HCT116 (cell line): ENCODE data around the gene HIP1. TPM values are rescaled to one million over a fixed set of nuclear protein-coding genes. Genes with fewer than 3 reads are reported as not detected.

Experiments used
- ATAC-seq: fragments of 200-7000 bp; cut with Tn5 transposase; 2 replicates; pipeline ENCODE4 v1.9.1; 2020; ENCODE audit warnings: mild to moderate bottlenecking, moderate library complexity
- BruUV-seq: library from RNA; stranded (reverse); fragments of 400-500 nt; replicated peaks from 2 replicates; lab custom pipeline; 2021; lab: Mats Ljungman, UMichigan
- CTCF ChIA-PET: fragments of 300-600 bp; sonication (Branson Sonifier 250); formaldehyde crosslinking; loops from one replicate; lab custom pipeline; 2021; ENCODE audit warnings: antibody characterized with exemption; lab: Charles Lee
- POLR2A ChIA-PET: fragments of 300-600, 350-600 bp; sonication (Branson Sonifier 250); formaldehyde crosslinking; loops from one replicate; lab custom pipeline; 2021; ENCODE audit warnings: antibody characterized with exemption; lab: Charles Lee
- RAD21 ChIA-PET, 2 experiments: fragments of 300-600 bp; sonication (Branson Sonifier 250); formaldehyde crosslinking; loops; one replicate each; lab custom pipeline; 2023; ENCODE audit warnings: low total read pairs in 2 of 2; ENCODE audit not compliant: uncharacterized antibody in 2 of 2, unreplicated experiment in 2 of 2, low non-redundant PET in 1 of 2; lab: Charles Lee
- DNase-seq: peaks from one replicate; pipeline ENCODE4 v3.0.0-alpha.2; 2010; ENCODE audit warnings: low read depth, low spot score
- H2AFZ ChIP-seq: fragments of 200-600 bp; shearing (Covaris generic), sonication (generic); 2 replicates; pipeline ENCODE4 v1.6.1; 2017; ENCODE audit warnings: low read depth, mixed run types, mixed read lengths, antibody characterized with exemption, low read length; ENCODE audit not compliant: poor library complexity, severe bottlenecking
- H3K27ac ChIP-seq: 2 replicates; pipeline ENCODE4 v1.5.1; 2012; ENCODE audit warnings: low read depth, low read length
- H3K27me3 ChIP-seq: fragments of 200-600 bp; sonication (generic); 2 replicates; pipeline ENCODE4 v1.6.1; 2016; ENCODE audit warnings: mixed run types, low read length, mixed read lengths; ENCODE audit not compliant: insufficient read depth
- H3K36me3 ChIP-seq, 2 experiments: fragments of 200-500 bp in 1 of 2; fragments of 200-600 bp in 1 of 2; sonication (Bioruptor generic) in 1 of 2; sonication (generic) in 1 of 2; 2 replicates each; pipeline versions ENCODE4 v1.5.1 to v1.6.1; 2014 to 2016; ENCODE audit warnings: low read length in 2 of 2, inconsistent platforms in 1 of 2, mixed read lengths in 1 of 2, mixed run types in 1 of 2; ENCODE audit not compliant: insufficient read depth in 2 of 2, control insufficient read depth in 1 of 2
- H3K4me1 ChIP-seq, 2 experiments: fragments of 200-600 bp in 1 of 2; sonication (generic) in 1 of 2; 2 replicates each; pipeline versions ENCODE4 v1.5.1 to v1.6.1; 2012 to 2017; ENCODE audit warnings: low read length in 2 of 2, inconsistent platforms in 1 of 2, mild to moderate bottlenecking in 1 of 2, mixed read lengths in 1 of 2, mixed run types in 1 of 2, moderate library complexity in 1 of 2; ENCODE audit not compliant: insufficient read depth in 2 of 2, control insufficient read depth in 1 of 2
- H3K4me2 ChIP-seq: fragments of 200-600 bp; sonication (generic); 2 replicates; pipeline ENCODE4 v1.6.1; 2017; ENCODE audit warnings: mixed run types, low read length, mixed read lengths
- H3K4me3 ChIP-seq, 2 experiments: fragments of 200-600 bp in 1 of 2; sonication (generic) in 1 of 2; replicated peaks in 1 of 2; 2 replicates each; pipeline ENCODE4 v1.5.1; 2011 to 2016; ENCODE audit warnings: low read length in 2 of 2, control low read depth in 1 of 2, low read depth in 1 of 2, mild to moderate bottlenecking in 1 of 2, mixed read lengths in 1 of 2, mixed run types in 1 of 2
- H3K79me2 ChIP-seq: fragments of 200-600 bp; sonication (generic); 2 replicates; pipeline ENCODE4 v1.6.1; 2017; ENCODE audit warnings: mild to moderate bottlenecking, mixed run types, low read length, moderate library complexity, mixed read lengths; ENCODE audit not compliant: insufficient read depth
- H3K9ac ChIP-seq: fragments of 200-600 bp; sonication (generic); 2 replicates; pipeline ENCODE4 v1.6.1; 2016; ENCODE audit warnings: low read length, mixed read lengths
- H3K9me2 ChIP-seq: fragments of 200-600 bp; sonication (generic), shearing (Covaris generic); 2 replicates; pipeline ENCODE4 v1.6.1; 2017; ENCODE audit warnings: mixed run types, mild to moderate bottlenecking, moderate library complexity; ENCODE audit not compliant: insufficient read depth
- H3K9me3 ChIP-seq, 2 experiments: fragments of 200-500 bp in 1 of 2; fragments of 200-600 bp in 1 of 2; sonication (Bioruptor generic) in 1 of 2; sonication (generic) in 1 of 2; 2 replicates each; pipeline ENCODE4 v1.6.1; 2014 to 2017; ENCODE audit warnings: low read length in 2 of 2, mixed read lengths in 2 of 2, inconsistent platforms in 1 of 2, low read depth in 1 of 2, mild to moderate bottlenecking in 1 of 2, mixed run types in 1 of 2, moderate library complexity in 1 of 2; ENCODE audit not compliant: control insufficient read depth in 1 of 2, insufficient read depth in 1 of 2
- H4K20me1 ChIP-seq: fragments of 200-600 bp; sonication (generic), shearing (Covaris generic); 2 replicates; pipeline ENCODE4 v1.6.1; 2017; ENCODE audit warnings: mixed run types, mild to moderate bottlenecking, moderate library complexity; ENCODE audit not compliant: insufficient read depth
- ATF3 ChIP-seq: IDR thresholded peaks from 2 replicates; pipeline ENCODE4 v1.6.1; 2012
- CBX3 ChIP-seq: IDR thresholded peaks from 2 replicates; pipeline ENCODE4 v1.6.1; 2012; ENCODE audit warnings: low read depth
- CEBPB ChIP-seq: IDR thresholded peaks from 2 replicates; pipeline ENCODE4 v1.6.1; 2012; ENCODE audit warnings: low read depth
- CTCF ChIP-seq, 3 experiments: fragments of 200-600 bp in 1 of 3; sonication (generic) in 1 of 3; IDR thresholded peaks in 2 of 3; conservative IDR thresholded peaks in 1 of 3; 2 replicates each; pipeline ENCODE4 v1.5.1; 2012 to 2017; ENCODE audit warnings: low read depth in 2 of 3, low read length in 2 of 3, antibody characterized with exemption in 1 of 3, borderline replicate concordance in 1 of 3, control low read depth in 1 of 3, mild to moderate bottlenecking in 1 of 3, mixed read lengths in 1 of 3, mixed run types in 1 of 3, moderate library complexity in 1 of 3; ENCODE audit not compliant: insufficient read depth in 1 of 3
- EGR1 ChIP-seq: IDR thresholded peaks from 2 replicates; pipeline ENCODE4 v1.6.1; 2012; ENCODE audit warnings: low read depth
- ELF1 ChIP-seq: IDR thresholded peaks from 2 replicates; pipeline ENCODE4 v1.6.1; 2012; ENCODE audit warnings: low read depth, borderline replicate concordance
- EZH2 ChIP-seq: fragments of 200-600 bp; sonication (generic); IDR thresholded peaks from 2 replicates; pipeline ENCODE4 v1.6.1; 2017; ENCODE audit warnings: antibody characterized with exemption, mixed run types
- EZH2phosphoT487 ChIP-seq: fragments of 200-600 bp; IDR thresholded peaks from 2 replicates; pipeline ENCODE4 v1.6.1; 2018; ENCODE audit warnings: antibody characterized with exemption, borderline replicate concordance
- JUND ChIP-seq: IDR thresholded peaks from 2 replicates; pipeline ENCODE4 v1.6.1; 2012
- MAX ChIP-seq: IDR thresholded peaks from 2 replicates; pipeline ENCODE4 v1.6.1; 2012
- POLR2A ChIP-seq: IDR thresholded peaks from 2 replicates; pipeline ENCODE4 v1.7.0; 2011; ENCODE audit warnings: borderline replicate concordance; ENCODE audit not compliant: insufficient read depth, insufficient read length; ENCODE audit errors: extremely low read depth
- POLR2AphosphoS5 ChIP-seq: IDR thresholded peaks from 2 replicates; pipeline ENCODE4 v1.6.1; 2011; ENCODE audit warnings: mild to moderate bottlenecking, low read depth, low read length, moderate library complexity
- RAD21 ChIP-seq: IDR thresholded peaks from 2 replicates; pipeline ENCODE4 v1.6.1; 2012; ENCODE audit warnings: low read depth, mild to moderate bottlenecking
- REST ChIP-seq: IDR thresholded peaks from 2 replicates; pipeline ENCODE4 v1.6.1; 2012; ENCODE audit warnings: low read depth
- SIN3A ChIP-seq: IDR thresholded peaks from 2 replicates; pipeline ENCODE4 v1.6.1; 2012; ENCODE audit warnings: low read depth
- SRF ChIP-seq: IDR thresholded peaks from 2 replicates; pipeline ENCODE4 v1.6.1; 2012; ENCODE audit warnings: low read depth
- TCF7L2 ChIP-seq: IDR thresholded peaks from 2 replicates; pipeline ENCODE4 v1.7.0; 2011; ENCODE audit warnings: borderline replicate concordance, inconsistent platforms; ENCODE audit not compliant: insufficient read depth, insufficient read length; ENCODE audit errors: extremely low read depth
- ZBTB33 ChIP-seq: IDR thresholded peaks from 2 replicates; pipeline ENCODE4 v1.6.1; 2011; ENCODE audit warnings: mild to moderate bottlenecking, low read length, moderate library complexity; ENCODE audit not compliant: insufficient replicate concordance; ENCODE audit errors: extremely low read depth
- ZFX ChIP-seq: fragments of 450-650 bp; IDR thresholded peaks from 2 replicates; pipeline ENCODE4 v1.6.1; 2017
- ZNF274 ChIP-seq: fragments of 200-500 bp; sonication (Bioruptor generic); IDR thresholded peaks from 2 replicates; pipeline ENCODE4 v1.6.1; 2014; ENCODE audit warnings: mild to moderate bottlenecking, low read depth, low read length, inconsistent platforms
- intact Hi-C: fragments of 100-400 bp; cut with micrococcal nuclease; formaldehyde crosslinking; loops from 2 replicates; pipeline ENCODE4 v1.10.0; 2022
- total RNA-seq: library from RNA; stranded (reverse); gene quantifications from one replicate; pipeline ENCODE4 v1.2.1, GENCODE V29; 2021; ENCODE audit not compliant: unreplicated experiment

Gene HIP1
- total RNA-seq, 1 experiment from 2014 or later, result 22.1 TPM

- no TSS peak for BruUV-seq
- Histone ChIP-seq H3K9me2 (no peaks in the 10 kb centered on the region), H2AFZ (no peak overlapping the region)
- no peak for TF ChIP-seq CBX3
- TF ChIP-seq POLR2AphosphoS5, result no peak
- TF ChIP-seq EGR1, result no peak
- no peak for TF ChIP-seq SIN3A
- no peak for TF ChIP-seq CEBPB
- TF ChIP-seq CTCF (IDR thresholded peaks at IDR 0.05 in 2 of 3, conservative IDR thresholded peaks at IDR 0.05 in 1 of 3; ENCODE audit: borderline replicate concordance in 1 of 3, insufficient read depth in 1 of 3, low read depth in 2 of 3, low read length in 2 of 3), result no peak
- no peak for TF ChIP-seq ZFX
- no peak for TF ChIP-seq RAD21
- no peak for TF ChIP-seq EZH2
- TF ChIP-seq ATF3, result no peak
- no peak for TF ChIP-seq ZNF274
- TF ChIP-seq POLR2A, result no peak
- no peak for TF ChIP-seq ZBTB33
- TF ChIP-seq REST, result no peak
- TF ChIP-seq JUND, result no peak
- no peak for TF ChIP-seq TCF7L2
- no peak for TF ChIP-seq ELF1
- no peak for TF ChIP-seq MAX
- TF ChIP-seq EZH2phosphoT487, result no peak
- no peak for TF ChIP-seq SRF
- TF ChIP-seq, all 23 proteins: peak for 0
- Histone ChIP-seq H3K9me3 (no peaks in the 10 kb centered on the region), H3K27me3 (no peaks in the 10 kb centered on the region), H3K4me3 (no peak overlapping the region), H3K27ac (no peak overlapping the region), H4K20me1 (no peaks in the 10 kb centered on the region), H3K9ac (no peak overlapping the region), H3K4me2 (no peak overlapping the region), H3K4me1 (peaks cover 26 to 47% of the 10 kb centered on the region in 2 experiments), H3K79me2 (no peaks in the 10 kb centered on the region), H3K36me3 (no peaks in the 10 kb centered on the region)
- ChIA-PET RAD21 (no interaction called here), CTCF (no interaction called here), POLR2A (no interaction called here)
- ATAC-seq (no peak), DNase-seq (no peak)
- intact Hi-C loops, result no loop called here
Measured at GRCh38 chr7:75735581-75736350, 3.0 kb downstream of the HIP1 start.
